ENCODE data around the gene ALG12. TPM values are rescaled to one million over a fixed set of nuclear protein-coding genes. Genes with fewer than 3 reads are reported as not detected.
A peak's percentile ranks its signal among the peaks of the same experiment; 100 is the strongest.

The ALG12 gene
- total RNA-seq, 1 donor from 2014 or later, result 14.7 TPM

GRCh38 chr22:49869845-49870712 is 48.2 kb downstream of the ALG12 start:
- Mint-ChIP-seq H3K4me3 (ENCODE audit: unreplicated experiment) (no peak overlapping the region), H3K27ac (ENCODE audit: unreplicated experiment) (peak overlapping the region; percentile 6), H3K27me3 (ENCODE audit: unreplicated experiment) (peaks cover 7% of the 10 kb centered on the region), H3K9me3 (ENCODE audit: unreplicated experiment) (peaks cover 23% of the 10 kb centered on the region), H3K4me1 (ENCODE audit: low read depth, unreplicated experiment) (peaks cover 5% of the 10 kb centered on the region), H3K36me3 (ENCODE audit: unreplicated experiment) (peaks cover 52% of the 10 kb centered on the region)
- no peak for DNase-seq
- no peak for TF ChIP-seq CTCF (IDR thresholded peaks at IDR 0.05; ENCODE audit: partially characterized antibody, unreplicated experiment)

- H3K27me3 Mint-ChIP-seq (ENCODE audit: unreplicated experiment), result peaks cover 5% of the 10 kb centered on the region
- no peak overlapping the region for H3K4me3 Mint-ChIP-seq (ENCODE audit: unreplicated experiment)
- TF ChIP-seq CTCF (IDR thresholded peaks at IDR 0.05; ENCODE audit: partially characterized antibody, unreplicated experiment), result no peak
- peaks cover 23% of the 10 kb centered on the region for H3K9me3 Mint-ChIP-seq (ENCODE audit: unreplicated experiment)
- no peak for DNase-seq
- H3K4me1 Mint-ChIP-seq (ENCODE audit: low read depth, unreplicated experiment), result peaks cover 5% of the 10 kb centered on the region
- no peak overlapping the region for H3K27ac Mint-ChIP-seq (ENCODE audit: unreplicated experiment)
- peaks cover 52% of the 10 kb centered on the region for H3K36me3 Mint-ChIP-seq (ENCODE audit: unreplicated experiment)
These were observed 49.0 kb downstream of the ALG12 start for GRCh38 chr22:49869086-49869830.

- no peak for DNase-seq
- H3K4me1 Mint-ChIP-seq (ENCODE audit: low read depth, unreplicated experiment), result peaks cover 2% of the 10 kb centered on the region
- TF ChIP-seq CTCF (IDR thresholded peaks at IDR 0.05; ENCODE audit: partially characterized antibody, unreplicated experiment), result no peak
- no peaks in the 10 kb centered on the region for H3K27me3 Mint-ChIP-seq (ENCODE audit: unreplicated experiment)
- H3K36me3 Mint-ChIP-seq (ENCODE audit: unreplicated experiment), result peaks cover 56% of the 10 kb centered on the region
- peaks cover 27% of the 10 kb centered on the region for H3K9me3 Mint-ChIP-seq (ENCODE audit: unreplicated experiment)
- no peak overlapping the region for H3K4me3 Mint-ChIP-seq (ENCODE audit: unreplicated experiment)
- H3K27ac Mint-ChIP-seq (ENCODE audit: unreplicated experiment), result no peak overlapping the region
These were observed 50.7 kb downstream of the ALG12 start for GRCh38 chr22:49867303-49868265.

- no peaks in the 10 kb centered on the region for H3K27me3 Mint-ChIP-seq (ENCODE audit: unreplicated experiment)
- no peak overlapping the region for H3K4me3 Mint-ChIP-seq (ENCODE audit: unreplicated experiment)
- peaks cover 52% of the 10 kb centered on the region for H3K36me3 Mint-ChIP-seq (ENCODE audit: unreplicated experiment)
- H3K27ac Mint-ChIP-seq (ENCODE audit: unreplicated experiment), result no peak overlapping the region
- DNase-seq, result no peak
- H3K9me3 Mint-ChIP-seq (ENCODE audit: unreplicated experiment), result peaks cover 25% of the 10 kb centered on the region
- H3K4me1 Mint-ChIP-seq (ENCODE audit: low read depth, unreplicated experiment), result peaks cover 5% of the 10 kb centered on the region
- no peak for TF ChIP-seq CTCF (IDR thresholded peaks at IDR 0.05; ENCODE audit: partially characterized antibody, unreplicated experiment)
These were observed 51.6 kb downstream of the ALG12 start for GRCh38 chr22:49866646-49867045.
